GM19324 (cell line): Measurements from ENCODE around the gene KCNJ1.

ENCODE experiments used
- ATAC-seq: cut with Tn5 transposase; IDR thresholded peaks from one replicate; pipeline ENCODE4 v1.9.1; 2021; ENCODE audit warnings: mild to moderate bottlenecking, moderate library complexity; ENCODE audit not compliant: unreplicated experiment, low FRiP score

KCNJ1 gene

DNA sequence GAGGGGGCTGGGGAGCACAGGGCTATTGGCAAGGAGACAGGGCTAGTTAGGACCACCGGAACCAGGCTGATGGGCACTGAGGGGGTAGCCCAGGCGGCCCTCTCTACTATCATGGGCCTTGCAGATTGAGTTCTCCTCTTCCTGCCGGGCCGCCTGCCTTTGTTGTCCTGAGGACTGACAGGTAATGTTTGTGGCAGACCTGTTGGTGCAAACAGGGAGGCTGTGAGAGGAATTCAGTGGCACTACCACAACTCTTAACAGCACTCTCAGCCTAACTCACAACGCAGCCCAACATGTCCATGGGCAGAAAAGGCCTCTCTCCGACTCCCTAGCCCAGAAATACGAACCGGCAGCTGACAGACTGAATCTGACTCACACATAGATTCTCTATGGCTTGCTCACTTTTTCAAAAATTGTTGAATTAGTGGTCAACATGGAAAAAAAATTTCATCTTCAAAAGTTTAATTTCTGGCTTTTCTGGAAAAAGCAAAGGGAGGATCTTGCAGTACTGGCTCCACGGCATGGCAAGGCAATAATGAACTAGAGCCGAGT is 35.5 kb upstream of the KCNJ1 start:
- ATAC-seq, result no peak

- ATAC-seq, result no peak
Observed at GRCh38 chr11:128901653-128902514, 34.8 kb upstream of the KCNJ1 start.

GRCh38 chr11:128900468-128900867 is 33.4 kb upstream of the KCNJ1 start:
- ATAC-seq, result no peak

DNA sequence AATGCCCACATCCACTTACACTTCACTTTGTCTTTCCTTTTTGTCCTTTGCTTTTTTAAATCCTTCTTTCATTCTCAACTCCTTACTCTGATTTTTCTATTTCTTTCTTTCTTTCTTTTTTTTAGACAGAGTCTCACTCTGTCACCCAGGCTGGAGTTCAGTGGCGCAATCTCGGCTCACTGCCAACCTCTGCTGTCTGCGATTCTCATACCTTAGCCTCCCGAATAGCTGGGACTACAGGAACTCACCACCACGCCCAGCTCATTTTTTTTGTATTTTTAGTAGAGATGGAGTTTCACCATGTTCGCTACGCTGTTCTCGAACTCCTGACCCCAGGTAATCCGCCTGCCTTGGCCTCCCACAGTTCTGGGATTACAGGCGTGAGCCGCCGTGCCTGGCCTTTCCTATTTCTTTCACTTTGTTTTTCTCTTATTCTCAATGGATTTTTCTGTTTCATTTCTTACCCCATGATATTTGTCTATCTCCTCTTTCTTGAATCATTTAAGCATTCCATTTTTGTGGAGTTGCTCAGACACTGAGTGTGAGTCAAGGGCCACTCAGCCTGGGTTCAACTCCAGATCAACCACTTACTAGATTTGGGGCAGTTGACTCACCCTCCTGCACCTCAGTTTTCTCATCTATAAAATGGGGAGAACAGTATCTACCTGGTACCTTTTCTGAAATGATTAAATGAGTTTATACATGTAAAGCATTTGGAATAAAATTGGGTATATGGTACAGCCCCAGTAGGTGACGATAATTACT is 31.7 kb upstream of the KCNJ1 start:
- ATAC-seq, result no peak

- no peak for ATAC-seq
Observed at GRCh38 chr11:128897826-128898225, 30.7 kb upstream of the KCNJ1 start.

- ATAC-seq, result no peak
Observed at GRCh38 chr11:128896356-128896755, 29.3 kb upstream of the KCNJ1 start.

DNA sequence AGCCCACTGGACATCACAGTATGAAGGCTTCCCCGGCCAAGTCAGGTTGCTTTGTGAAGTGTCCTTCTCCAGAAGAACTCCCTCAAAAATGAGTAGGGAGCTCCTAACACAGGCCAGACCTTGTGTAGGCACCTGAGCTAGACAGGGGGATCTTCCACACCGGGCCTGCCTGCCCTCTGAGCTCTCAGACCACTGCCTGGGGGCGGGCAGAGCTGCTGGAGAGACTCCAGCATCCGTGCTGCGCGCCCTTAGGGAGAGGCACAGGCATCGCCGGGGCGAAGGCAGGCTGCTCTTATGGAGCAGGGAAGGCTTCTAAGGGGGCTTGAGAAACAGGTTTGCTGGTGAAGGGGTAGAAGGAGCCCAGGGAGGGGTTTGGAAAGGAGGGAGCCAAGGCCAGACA is 28.4 kb upstream of the KCNJ1 start:
- no peak for ATAC-seq

DNA sequence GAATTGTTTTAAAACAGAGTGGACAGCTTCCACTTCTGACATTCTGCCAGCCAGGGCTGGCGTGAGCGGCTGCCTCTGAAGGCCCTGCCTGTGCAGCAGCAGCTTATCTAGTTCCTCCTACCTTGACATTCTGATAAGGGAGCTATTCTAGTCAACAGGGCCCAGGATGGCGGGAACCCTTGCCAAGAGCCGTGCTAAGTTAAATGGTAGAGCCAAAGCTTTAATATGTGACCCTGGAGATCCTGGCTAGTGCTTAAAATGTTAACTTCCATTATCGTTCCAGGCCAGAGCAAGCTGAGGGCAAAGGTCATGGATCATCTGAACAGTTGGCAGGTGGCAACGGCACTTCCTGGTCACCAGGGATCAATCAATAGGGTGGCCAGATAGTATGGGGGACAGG is 27.6 kb upstream of the KCNJ1 start:
- no peak for ATAC-seq

DNA sequence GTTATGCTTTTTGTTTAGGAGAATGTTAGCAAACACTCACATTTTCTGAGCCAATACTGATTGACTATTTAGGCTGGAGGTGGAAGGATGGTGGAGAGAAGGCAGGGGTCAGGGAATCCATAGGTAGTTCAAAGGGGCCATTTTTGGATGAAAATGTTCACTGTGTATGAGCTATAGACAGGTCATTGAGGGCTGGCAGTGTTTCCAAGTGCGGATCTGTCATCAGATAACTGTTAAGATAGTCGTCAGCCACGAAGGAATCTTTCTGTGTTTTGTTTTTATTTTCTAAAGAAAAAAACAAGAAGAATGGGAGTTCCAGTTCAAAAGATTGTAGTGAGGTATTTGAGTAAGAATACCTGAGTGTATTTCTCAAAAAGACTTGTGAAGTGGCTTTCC is 27.2 kb upstream of the KCNJ1 start:
- ATAC-seq, result no peak

GRCh38 chr11:128893578-128894285 is 26.6 kb upstream of the KCNJ1 start:
- peak; percentile 48 for ATAC-seq

GRCh38 chr11:128892866-128893565 is 25.9 kb upstream of the KCNJ1 start:
- ATAC-seq, result no peak

GRCh38 chr11:128891913-128892398 is 24.9 kb upstream of the KCNJ1 start:
- no peak for ATAC-seq

- no peak for ATAC-seq
Observed at GRCh38 chr11:128890543-128891368, 23.7 kb upstream of the KCNJ1 start, which contains the start of gene KCNJ5. Gene KCNJ5 (plus strand): TSS chr11:128891356. CDS start chr11:128911274, 19,918 bp downstream.

GRCh38 chr11:128890216-128890542 is 23.1 kb upstream of the KCNJ1 start:
- ATAC-seq, result no peak

DNA sequence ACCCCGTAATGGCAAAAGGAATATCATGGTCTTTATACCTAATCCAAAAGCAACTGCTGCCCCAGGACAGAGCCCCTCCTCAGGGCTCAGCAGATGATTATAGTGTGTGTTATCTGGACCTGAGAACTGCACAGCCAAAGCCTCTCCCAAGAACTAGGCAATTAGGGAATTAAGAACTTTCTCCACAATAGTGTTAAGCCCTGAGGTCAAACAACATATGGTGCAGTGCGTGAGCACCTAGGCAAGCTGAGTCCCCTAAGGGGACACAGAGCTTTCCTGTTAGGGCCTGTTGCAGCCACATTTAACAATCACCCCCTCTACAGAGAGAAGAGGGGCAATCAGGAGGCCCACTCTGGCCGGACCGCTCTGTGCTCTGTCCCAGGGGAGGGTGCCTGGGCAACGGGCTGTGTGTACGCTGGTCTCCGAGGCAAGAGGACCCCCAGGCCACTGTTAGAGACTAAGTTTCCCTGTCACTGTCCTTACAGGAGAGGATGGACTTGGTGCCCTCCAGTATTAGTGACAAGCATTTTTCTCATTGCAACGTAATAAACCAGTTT is 22.6 kb upstream of the KCNJ1 start:
- ATAC-seq, result no peak

DNA sequence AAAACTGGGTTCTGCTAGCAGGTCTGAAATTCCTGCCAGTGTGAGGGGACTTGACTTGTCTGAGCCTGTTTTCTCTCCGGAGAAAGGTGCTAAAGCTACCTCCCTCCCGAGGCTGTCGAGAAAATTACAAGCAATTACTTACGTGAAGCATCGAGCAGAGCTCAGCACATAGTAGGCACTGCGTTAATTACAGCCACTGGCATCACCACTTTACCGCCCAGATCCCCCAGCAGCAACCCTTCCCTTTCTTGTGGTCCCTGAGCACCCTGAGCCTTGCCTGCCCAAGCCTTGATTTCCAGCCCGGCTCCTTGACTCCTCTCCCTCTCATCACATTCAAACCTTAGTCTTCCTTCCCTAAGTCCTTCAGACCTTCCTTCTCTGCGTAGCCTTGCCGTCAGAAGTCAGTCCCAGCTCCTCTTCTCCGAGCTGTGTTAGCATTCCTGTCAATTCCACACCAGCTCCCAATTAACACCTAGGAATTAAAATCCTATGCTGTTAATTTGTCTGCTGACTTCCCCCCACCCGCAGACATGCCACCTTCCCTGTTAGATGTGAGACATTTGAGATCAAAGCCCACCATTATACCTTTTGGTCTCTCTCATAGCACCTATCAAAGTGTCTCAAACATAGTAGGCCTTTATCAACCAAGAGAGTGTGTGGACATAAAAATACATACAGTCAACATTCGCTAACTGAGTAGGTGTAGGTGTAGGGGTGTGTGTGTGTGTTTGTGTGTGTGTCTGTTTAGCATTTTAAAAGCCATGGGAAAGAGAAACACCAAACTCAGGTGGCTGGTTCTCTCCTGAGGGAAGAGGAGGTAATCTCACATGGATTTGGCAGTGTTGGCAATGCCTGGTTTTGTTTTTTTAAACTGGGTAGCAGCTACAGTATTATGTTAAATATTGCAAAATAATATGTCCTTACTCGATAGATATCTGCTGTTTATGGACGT is 21.2 kb upstream of the KCNJ1 start:
- ATAC-seq, result no peak

DNA sequence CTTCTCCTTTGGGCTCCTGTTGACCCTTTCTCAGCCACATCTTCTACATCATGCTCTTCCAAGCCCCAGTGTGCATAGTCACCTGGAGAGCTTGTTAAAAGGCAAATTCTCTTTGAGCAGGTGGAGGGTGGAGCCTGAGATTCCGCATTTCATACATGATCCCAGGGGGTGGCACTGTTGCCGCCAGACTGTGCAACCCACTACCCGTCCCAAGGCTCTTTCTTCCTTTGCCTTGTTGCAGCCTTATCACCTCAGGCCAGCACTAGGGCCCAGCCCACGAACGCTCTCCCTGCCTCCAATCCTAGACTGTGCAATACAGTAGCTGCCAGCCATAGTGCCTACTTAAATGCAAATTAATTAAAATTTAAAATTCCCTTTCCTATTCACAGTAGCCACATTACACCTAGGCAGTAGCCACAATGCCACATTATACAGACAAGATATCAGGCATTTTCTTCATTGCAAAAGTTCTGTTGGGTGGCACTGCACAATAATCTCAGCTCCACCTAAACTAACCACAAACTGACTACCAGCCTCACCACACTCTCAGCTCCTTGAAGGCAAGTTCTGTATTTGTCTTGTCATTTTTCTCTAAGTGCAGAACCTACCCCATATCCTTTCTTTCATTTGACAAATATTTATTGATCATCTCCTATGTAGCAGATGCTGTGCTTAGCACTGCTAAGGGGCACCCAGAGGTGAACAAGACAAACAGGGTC is 19.5 kb upstream of the KCNJ1 start:
- ATAC-seq, result no peak
